Neural progenitor cell (in vitro differentiated cells): ENCODE measurements around the gene CHFR. TPM values are rescaled to one million over a fixed set of nuclear protein-coding genes. Genes with fewer than 3 reads are reported as not detected.

Source experiments
- DNase-seq: peaks from one replicate; pipeline ENCODE4 v3.0.0-alpha.2; 2016; ENCODE audit warnings: low spot score
- H2AFZ ChIP-seq: fragments of 200-600 bp; sonication (generic); replicated peaks from 2 replicates; pipeline ENCODE4 v1.6.1; 2016; ENCODE audit warnings: antibody characterized with exemption
- H3F3A ChIP-seq: fragments of 200-600 bp; sonication (generic); 2 replicates; pipeline ENCODE4 v1.6.1; 2016; ENCODE audit warnings: antibody characterized with exemption, low read depth
- H3K27ac ChIP-seq: fragments of 200-600 bp; sonication (generic); 2 replicates; pipeline ENCODE4 v1.5.1; 2016; ENCODE audit warnings: mild to moderate bottlenecking
- H3K27me3 ChIP-seq: fragments of 200-600 bp; sonication (generic); 2 replicates; pipeline ENCODE4 v1.6.1; 2016; ENCODE audit warnings: mild to moderate bottlenecking, moderate library complexity
- H3K36me3 ChIP-seq: fragments of 200-600 bp; sonication (generic); 2 replicates; pipeline ENCODE4 v1.5.1; 2016
- H3K4me1 ChIP-seq: fragments of 200-600 bp; sonication (generic); 2 replicates; pipeline ENCODE4 v1.6.1; 2016; ENCODE audit warnings: mixed run types
- H3K4me2 ChIP-seq: fragments of 200-600 bp; sonication (generic); 2 replicates; pipeline ENCODE4 v1.6.1; 2016
- H3K4me3 ChIP-seq: fragments of 200-600 bp; sonication (generic); 2 replicates; pipeline ENCODE4 v1.5.1; 2016
- H3K79me2 ChIP-seq: fragments of 200-600 bp; sonication (generic); 2 replicates; pipeline ENCODE4 v1.6.1; 2016; ENCODE audit warnings: low read depth
- H3K9ac ChIP-seq: fragments of 200-600 bp; sonication (generic); 2 replicates; pipeline ENCODE4 v1.6.1; 2016
- H3K9me3 ChIP-seq: fragments of 200-600 bp; sonication (generic); 2 replicates; pipeline ENCODE4 v1.5.1; 2016; ENCODE audit warnings: low read depth
- H4K20me1 ChIP-seq: fragments of 200-600 bp; sonication (generic); 2 replicates; pipeline ENCODE4 v1.6.1; 2016; ENCODE audit warnings: low read depth
- H3K27ac Mint-ChIP-seq: 3 replicates; pipeline ENCODE4 v1.8.0; 2021; ENCODE audit warnings: mixed read lengths
- H3K27me3 Mint-ChIP-seq: 2 replicates; pipeline ENCODE4 v1.8.0; 2022; ENCODE audit warnings: low read depth, mild to moderate bottlenecking, inconsistent platforms, moderate library complexity, mixed read lengths; ENCODE audit not compliant: insufficient read depth
- H3K36me3 Mint-ChIP-seq: 3 replicates; pipeline ENCODE4 v1.8.0; 2021; ENCODE audit warnings: mixed read lengths
- H3K4me1 Mint-ChIP-seq: 3 replicates; pipeline ENCODE4 v1.8.0; 2021; ENCODE audit warnings: mixed read lengths
- H3K4me3 Mint-ChIP-seq: 3 replicates; pipeline ENCODE4 v1.8.0; 2021; ENCODE audit warnings: mild to moderate bottlenecking, moderate library complexity, mixed read lengths
- H3K9me3 Mint-ChIP-seq: 3 replicates; pipeline ENCODE4 v1.8.0; 2020; ENCODE audit warnings: mixed read lengths
- EZH2 ChIP-seq: fragments of 200-600 bp; sonication (generic); IDR thresholded peaks from 2 replicates; pipeline ENCODE4 v1.6.1; 2017; ENCODE audit warnings: antibody characterized with exemption, mild to moderate bottlenecking, moderate library complexity
- EZH2phosphoT487 ChIP-seq: fragments of 200-600 bp; sonication (generic); IDR thresholded peaks from 2 replicates; pipeline ENCODE4 v1.6.1; 2017; ENCODE audit warnings: antibody characterized with exemption
- total RNA-seq: library from RNA; depleted of rRNA; stranded (reverse); fragments of >200 nt; gene quantifications from 2 replicates; pipeline ENCODE4 v1.2.3, GENCODE V29; 2015; ENCODE audit warnings: low replicate concordance
- TF ChIP-seq, protein P1 (sequence below): fragments of 200-600 bp; sonication (generic); IDR thresholded peaks from 2 replicates; pipeline ENCODE4 v1.5.1; 2017; ENCODE audit warnings: antibody characterized with exemption, mild to moderate bottlenecking

Gene CHFR
- total RNA-seq, 1 donor from 2014 or later, result 25.6 TPM

DNA sequence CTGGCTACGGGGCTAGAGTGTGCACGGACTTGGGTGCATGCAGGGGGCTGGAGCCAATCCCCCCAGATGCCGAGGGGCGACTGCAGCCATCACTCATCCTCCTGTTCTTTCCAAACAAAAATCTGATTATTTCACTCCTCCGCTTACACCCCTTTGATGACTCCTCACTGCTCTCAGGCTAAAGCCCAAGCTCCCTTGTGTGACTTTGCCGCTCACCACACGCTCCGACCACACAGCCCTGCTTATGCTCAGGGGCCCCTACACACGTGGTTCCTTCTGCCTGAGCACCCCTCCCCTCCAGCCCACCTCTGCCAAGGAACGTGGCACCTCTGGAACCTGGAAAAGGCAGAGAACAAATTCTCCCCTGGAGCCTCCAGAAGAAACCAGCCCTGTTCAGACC, 13.7 kb downstream of the CHFR start:
- no peak for DNase-seq
- Histone ChIP-seq H3K36me3 (no peaks in the 10 kb centered on the region), H4K20me1 (no peaks in the 10 kb centered on the region), H3K4me1 (no peaks in the 10 kb centered on the region), H3K4me3 (no peak overlapping the region), H3K9me3 (no peaks in the 10 kb centered on the region), H3K4me2 (no peak overlapping the region), H2AFZ (no peak overlapping the region), H3K27ac (no peak overlapping the region), H3K9ac (no peak overlapping the region), H3K79me2 (no peaks in the 10 kb centered on the region), H3F3A (no peaks in the 10 kb centered on the region), H3K27me3 (no peaks in the 10 kb centered on the region)
- no peak overlapping the region for H3K27ac Mint-ChIP-seq
- H3K4me3 Mint-ChIP-seq, result no peak overlapping the region
- H3K36me3 Mint-ChIP-seq, result peaks cover 19% of the 10 kb centered on the region
- H3K4me1 Mint-ChIP-seq, result no peaks in the 10 kb centered on the region
- no peaks in the 10 kb centered on the region for H3K27me3 Mint-ChIP-seq
- TF ChIP-seq EZH2phosphoT487 (no peak), EZH2 (no peak)
- TF ChIP-seq, protein P1, sequence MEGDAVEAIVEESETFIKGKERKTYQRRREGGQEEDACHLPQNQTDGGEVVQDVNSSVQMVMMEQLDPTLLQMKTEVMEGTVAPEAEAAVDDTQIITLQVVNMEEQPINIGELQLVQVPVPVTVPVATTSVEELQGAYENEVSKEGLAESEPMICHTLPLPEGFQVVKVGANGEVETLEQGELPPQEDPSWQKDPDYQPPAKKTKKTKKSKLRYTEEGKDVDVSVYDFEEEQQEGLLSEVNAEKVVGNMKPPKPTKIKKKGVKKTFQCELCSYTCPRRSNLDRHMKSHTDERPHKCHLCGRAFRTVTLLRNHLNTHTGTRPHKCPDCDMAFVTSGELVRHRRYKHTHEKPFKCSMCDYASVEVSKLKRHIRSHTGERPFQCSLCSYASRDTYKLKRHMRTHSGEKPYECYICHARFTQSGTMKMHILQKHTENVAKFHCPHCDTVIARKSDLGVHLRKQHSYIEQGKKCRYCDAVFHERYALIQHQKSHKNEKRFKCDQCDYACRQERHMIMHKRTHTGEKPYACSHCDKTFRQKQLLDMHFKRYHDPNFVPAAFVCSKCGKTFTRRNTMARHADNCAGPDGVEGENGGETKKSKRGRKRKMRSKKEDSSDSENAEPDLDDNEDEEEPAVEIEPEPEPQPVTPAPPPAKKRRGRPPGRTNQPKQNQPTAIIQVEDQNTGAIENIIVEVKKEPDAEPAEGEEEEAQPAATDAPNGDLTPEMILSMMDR, result no peak
- H3K9me3 Mint-ChIP-seq, result no peaks in the 10 kb centered on the region

DNA sequence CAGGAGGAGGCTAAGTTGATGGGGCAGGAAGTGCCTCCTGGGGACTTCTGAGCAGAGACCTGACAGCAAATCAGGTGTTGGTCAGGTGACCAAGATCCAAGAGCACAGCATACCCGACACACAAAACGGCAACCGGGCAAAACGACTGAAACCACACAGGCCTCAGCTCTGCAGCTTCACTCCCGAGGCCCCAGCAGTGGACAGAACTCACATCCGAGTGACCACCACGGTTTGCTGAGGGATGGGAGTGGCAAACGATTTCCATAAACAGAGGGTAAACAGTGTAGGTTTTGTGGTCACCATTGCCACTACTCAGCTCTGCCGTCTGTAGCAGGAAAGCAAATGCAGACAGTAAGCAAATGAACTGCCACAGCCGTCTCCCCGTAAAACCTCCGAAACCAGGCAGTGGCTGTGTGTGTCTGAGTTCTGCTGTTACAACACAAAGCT, 14.4 kb downstream of the CHFR start:
- Mint-ChIP-seq H3K4me1 (no peaks in the 10 kb centered on the region), H3K27me3 (no peaks in the 10 kb centered on the region), H3K27ac (no peak overlapping the region), H3K4me3 (no peak overlapping the region), H3K9me3 (no peaks in the 10 kb centered on the region), H3K36me3 (peaks cover 20% of the 10 kb centered on the region)
- Histone ChIP-seq H4K20me1 (no peaks in the 10 kb centered on the region), H3K79me2 (no peaks in the 10 kb centered on the region), H2AFZ (no peak overlapping the region), H3K4me2 (no peak overlapping the region), H3K27ac (no peak overlapping the region), H3K9me3 (no peaks in the 10 kb centered on the region), H3K4me3 (no peak overlapping the region), H3F3A (no peaks in the 10 kb centered on the region), H3K27me3 (no peaks in the 10 kb centered on the region), H3K36me3 (no peaks in the 10 kb centered on the region), H3K9ac (no peak overlapping the region), H3K4me1 (no peaks in the 10 kb centered on the region)
- no peak for DNase-seq
- TF ChIP-seq, protein P1, result no peak
- TF ChIP-seq EZH2, result no peak
- no peak for TF ChIP-seq EZH2phosphoT487

DNA sequence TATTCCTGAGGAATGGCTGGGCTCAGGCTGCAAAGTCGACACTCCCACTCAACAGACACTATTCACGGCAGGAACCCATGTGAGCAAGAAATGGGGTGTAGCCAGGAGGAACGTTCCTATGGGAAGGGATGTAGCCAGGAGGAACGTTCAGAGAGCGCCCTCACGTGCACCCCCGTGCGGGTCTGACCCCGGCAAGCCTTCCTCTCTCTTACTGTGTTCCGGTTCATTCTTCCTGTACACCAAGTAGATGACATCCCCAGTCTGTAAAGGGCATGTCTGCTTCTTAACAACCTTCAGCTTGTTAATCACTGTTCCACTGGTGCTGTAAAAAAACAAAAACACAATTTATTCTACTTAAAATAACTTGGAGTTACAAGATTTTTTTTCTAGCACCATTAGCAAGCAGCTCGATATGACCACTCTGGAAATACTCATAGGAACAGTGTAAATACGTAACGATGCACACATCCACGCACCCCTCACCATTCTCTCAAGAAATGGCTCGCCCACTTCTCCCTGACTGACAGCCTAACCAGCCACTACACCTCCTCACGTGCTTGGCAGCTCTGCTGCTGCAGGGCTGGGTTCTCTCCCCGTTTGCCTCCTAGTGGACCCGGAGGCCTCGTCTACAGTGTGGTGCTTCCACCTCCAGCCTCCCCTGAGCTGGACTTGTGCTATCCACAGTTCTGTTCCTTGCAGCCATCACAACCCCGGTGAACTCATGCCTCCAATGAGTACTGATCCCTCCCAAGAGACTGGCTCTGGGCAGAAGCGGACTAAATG, 15.1 kb downstream of the CHFR start:
- Histone ChIP-seq H3F3A (no peaks in the 10 kb centered on the region), H3K27me3 (no peaks in the 10 kb centered on the region), H3K79me2 (no peaks in the 10 kb centered on the region), H2AFZ (no peak overlapping the region), H3K4me3 (no peak overlapping the region), H3K9ac (no peak overlapping the region), H3K4me2 (no peak overlapping the region), H3K9me3 (no peaks in the 10 kb centered on the region), H3K27ac (no peak overlapping the region), H4K20me1 (no peaks in the 10 kb centered on the region), H3K4me1 (no peaks in the 10 kb centered on the region), H3K36me3 (no peaks in the 10 kb centered on the region)
- H3K4me3 Mint-ChIP-seq, result no peak overlapping the region
- no peak for DNase-seq
- H3K4me1 Mint-ChIP-seq, result no peaks in the 10 kb centered on the region
- no peak for TF ChIP-seq EZH2phosphoT487
- TF ChIP-seq EZH2, result no peak
- TF ChIP-seq, protein P1, result no peak
- H3K27me3 Mint-ChIP-seq, result no peaks in the 10 kb centered on the region
- no peaks in the 10 kb centered on the region for H3K9me3 Mint-ChIP-seq
- no peak overlapping the region for H3K27ac Mint-ChIP-seq
- peaks cover 19% of the 10 kb centered on the region for H3K36me3 Mint-ChIP-seq
